ENCODE measurements around the gene ADAM30. TPM values are rescaled to one million over a fixed set of nuclear protein-coding genes. Genes with fewer than 3 reads are reported as not detected.
A peak's percentile ranks its signal among the peaks of the same experiment; 100 is the strongest.

ADAM30 gene
- total RNA-seq: under 0.01 TPM in 1 of 2 replicates, not detected in the other

DNA sequence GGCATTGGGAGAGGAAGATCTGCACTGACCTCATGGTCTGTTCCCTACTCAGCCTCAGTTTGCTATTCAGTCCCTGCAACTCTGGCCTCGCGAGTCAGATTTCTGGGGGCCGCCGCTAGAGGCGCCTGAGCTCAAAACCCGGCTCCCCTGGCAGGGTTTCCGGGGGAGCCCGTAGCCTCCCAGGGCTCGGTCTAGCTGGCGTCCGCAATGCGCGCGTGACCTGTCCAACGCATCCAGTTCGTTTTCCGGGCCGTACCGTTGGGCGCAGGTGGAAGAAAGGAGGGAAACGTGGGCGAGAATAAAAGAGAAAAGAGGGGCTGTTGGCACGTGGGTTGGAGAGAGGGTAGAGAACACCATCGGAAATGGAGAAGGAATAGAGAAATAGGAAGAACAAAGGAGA is at the start of gene ADAM30:
ADAM30 (minus strand) TSS at position 213 of the 400 bp plus-strand sequence; CDS start at position 34, 179 bp downstream.
- no peak within 1 kb of the TSS for H3K4me3 ChIP-seq (ENCODE audit: low read depth, low read length)
- no peak for DNase-seq (ENCODE audit: low read depth)
- TF ChIP-seq, protein P1, sequence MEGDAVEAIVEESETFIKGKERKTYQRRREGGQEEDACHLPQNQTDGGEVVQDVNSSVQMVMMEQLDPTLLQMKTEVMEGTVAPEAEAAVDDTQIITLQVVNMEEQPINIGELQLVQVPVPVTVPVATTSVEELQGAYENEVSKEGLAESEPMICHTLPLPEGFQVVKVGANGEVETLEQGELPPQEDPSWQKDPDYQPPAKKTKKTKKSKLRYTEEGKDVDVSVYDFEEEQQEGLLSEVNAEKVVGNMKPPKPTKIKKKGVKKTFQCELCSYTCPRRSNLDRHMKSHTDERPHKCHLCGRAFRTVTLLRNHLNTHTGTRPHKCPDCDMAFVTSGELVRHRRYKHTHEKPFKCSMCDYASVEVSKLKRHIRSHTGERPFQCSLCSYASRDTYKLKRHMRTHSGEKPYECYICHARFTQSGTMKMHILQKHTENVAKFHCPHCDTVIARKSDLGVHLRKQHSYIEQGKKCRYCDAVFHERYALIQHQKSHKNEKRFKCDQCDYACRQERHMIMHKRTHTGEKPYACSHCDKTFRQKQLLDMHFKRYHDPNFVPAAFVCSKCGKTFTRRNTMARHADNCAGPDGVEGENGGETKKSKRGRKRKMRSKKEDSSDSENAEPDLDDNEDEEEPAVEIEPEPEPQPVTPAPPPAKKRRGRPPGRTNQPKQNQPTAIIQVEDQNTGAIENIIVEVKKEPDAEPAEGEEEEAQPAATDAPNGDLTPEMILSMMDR (IDR thresholded peaks at IDR 0.05; ENCODE audit: insufficient read depth, low read depth, low read length): peak; percentile 23

DNA sequence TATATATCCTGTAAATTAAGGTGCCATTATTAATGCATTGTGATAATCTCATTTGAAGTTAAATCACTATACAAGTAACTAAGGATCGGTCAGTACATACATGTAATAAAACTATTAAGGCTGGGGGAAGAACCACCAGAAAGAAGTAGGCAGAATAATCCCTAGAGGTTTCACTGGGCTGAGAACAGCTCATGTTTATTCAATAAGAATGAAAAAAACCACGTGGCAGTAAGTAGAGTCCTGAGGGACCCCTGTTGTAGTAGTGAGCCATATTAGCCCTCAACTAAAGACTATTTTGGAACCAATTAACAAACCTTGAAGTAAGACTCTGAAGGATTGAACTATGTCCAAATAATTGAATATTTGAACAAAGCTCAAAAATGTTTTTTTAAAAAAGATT is 46.9 kb upstream of the ADAM30 start:
- DNase-seq (ENCODE audit: low read depth): no peak
- no peak overlapping the region for H3K4me3 ChIP-seq (ENCODE audit: low read depth, low read length)
- TF ChIP-seq, protein P1 (IDR thresholded peaks at IDR 0.05; ENCODE audit: insufficient read depth, low read depth, low read length): no peak

DNA sequence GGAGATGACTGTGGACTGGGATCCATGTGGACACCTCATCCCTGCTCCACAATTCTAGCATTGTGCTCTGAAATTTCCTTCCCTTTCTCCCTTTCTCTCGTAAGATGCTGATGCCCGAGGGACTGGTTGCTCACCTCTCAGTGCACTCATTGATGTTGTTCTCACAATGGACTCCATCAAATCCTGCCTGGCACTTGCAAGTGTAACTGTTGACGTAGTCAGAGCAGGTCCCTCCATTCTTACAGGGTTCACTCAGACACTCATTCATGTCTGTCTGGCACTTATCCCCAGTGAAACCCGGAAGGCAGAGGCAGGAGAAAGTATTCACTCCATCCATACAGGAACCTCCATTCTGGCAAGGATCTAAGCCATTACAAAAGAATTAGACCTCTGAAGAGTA is 45.1 kb upstream of the ADAM30 start:
- DNase-seq (ENCODE audit: low read depth): no peak
- H3K4me3 ChIP-seq (ENCODE audit: low read depth, low read length): no peak overlapping the region
- TF ChIP-seq, protein P1 (IDR thresholded peaks at IDR 0.05; ENCODE audit: insufficient read depth, low read depth, low read length): no peak

DNA sequence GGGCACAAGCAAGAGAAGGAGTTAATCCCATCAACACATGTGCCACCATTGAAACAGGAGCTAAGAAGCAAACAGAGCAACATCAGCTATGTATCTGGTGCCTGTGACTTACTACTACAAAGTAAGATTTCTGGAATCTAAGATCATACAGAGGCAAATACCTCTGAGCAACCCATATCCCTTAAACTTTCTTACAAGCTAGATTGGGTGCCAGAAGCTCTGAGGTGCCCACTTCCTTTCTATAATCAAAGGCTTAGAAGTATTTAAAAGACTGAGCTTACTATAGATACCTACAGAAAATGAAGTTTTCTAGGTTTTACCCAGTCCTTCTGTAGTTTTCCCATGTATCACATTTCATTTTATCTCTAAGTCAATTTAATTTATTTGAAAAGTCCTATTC is 44.4 kb upstream of the ADAM30 start:
- no peak overlapping the region for H3K4me3 ChIP-seq (ENCODE audit: low read depth, low read length)
- no peak for DNase-seq (ENCODE audit: low read depth)
- TF ChIP-seq, protein P1 (IDR thresholded peaks at IDR 0.05; ENCODE audit: insufficient read depth, low read depth, low read length): no peak

DNA sequence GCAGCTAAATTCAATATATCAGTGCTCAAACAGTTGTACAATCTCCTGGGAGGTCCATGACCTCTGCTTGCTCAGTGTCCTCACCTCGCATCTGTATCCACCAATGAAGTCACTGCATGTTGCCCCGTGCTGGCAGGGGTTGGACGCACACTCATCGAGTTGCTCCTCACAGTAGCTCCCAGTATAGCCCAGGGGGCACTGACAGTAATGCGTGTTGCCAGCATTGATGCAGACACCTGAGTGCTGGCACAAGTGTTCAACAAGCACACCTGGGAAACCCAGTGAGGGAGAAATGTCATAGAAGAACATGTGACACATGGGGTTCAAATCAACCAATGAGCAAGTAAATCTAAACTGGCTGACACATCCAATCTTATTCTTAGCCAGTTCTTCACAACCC is 40.9 kb upstream of the ADAM30 start:
- H3K4me3 ChIP-seq (ENCODE audit: low read depth, low read length): no peak overlapping the region
- TF ChIP-seq, protein P1 (IDR thresholded peaks at IDR 0.05; ENCODE audit: insufficient read depth, low read depth, low read length): no peak
- no peak for DNase-seq (ENCODE audit: low read depth)

DNA sequence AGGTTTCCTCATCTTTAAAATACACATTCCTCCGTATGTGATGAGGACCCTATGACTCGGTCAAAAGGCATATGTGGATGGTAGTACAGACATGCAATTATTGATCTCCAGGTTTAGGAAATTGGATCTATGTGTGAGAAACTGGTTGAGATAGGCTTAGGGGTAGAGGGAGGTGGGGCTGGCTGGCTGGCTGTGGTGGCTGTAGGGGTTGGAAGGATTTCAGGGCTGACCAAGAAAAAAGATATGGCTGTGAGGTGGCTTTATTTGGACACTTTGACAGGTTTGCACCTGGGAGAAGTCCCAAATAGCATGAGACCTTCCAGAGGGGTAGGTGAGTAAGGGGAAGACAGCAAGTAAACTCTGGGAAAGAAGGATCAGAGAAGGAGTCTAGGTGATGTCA is 39.6 kb upstream of the ADAM30 start:
- TF ChIP-seq, protein P1 (IDR thresholded peaks at IDR 0.05; ENCODE audit: insufficient read depth, low read depth, low read length): no peak
- no peak overlapping the region for H3K4me3 ChIP-seq (ENCODE audit: low read depth, low read length)
- no peak for DNase-seq (ENCODE audit: low read depth)

DNA sequence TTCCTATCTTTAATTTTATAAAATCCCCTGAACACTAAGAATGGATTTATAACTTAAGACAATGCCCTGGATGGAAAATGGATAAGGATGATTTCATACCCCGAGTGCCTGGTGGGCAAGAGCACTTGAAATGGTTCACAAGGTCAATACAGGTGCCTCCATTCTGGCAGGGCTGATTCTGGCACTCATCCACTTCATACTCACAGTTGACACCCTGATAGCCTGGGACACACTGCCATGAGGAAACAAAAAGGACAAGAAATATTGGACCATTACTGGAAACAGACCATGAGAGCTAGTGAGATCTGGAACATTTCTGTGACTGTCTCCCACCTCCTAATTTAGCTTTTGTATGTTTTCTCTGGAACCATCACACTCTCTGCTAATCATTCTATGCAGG is 39.1 kb upstream of the ADAM30 start:
- no peak for DNase-seq (ENCODE audit: low read depth)
- no peak overlapping the region for H3K4me3 ChIP-seq (ENCODE audit: low read depth, low read length)
- TF ChIP-seq, protein P1 (IDR thresholded peaks at IDR 0.05; ENCODE audit: insufficient read depth, low read depth, low read length): no peak
